Astrocyte of the cerebellum (primary cell): ENCODE data around the gene EMILIN2.

ENCODE experiments used
- DNase-seq: peaks from one replicate; pipeline ENCODE4 v3.0.0-alpha.2; 2011; ENCODE audit warnings: low read depth
- H3K4me3 ChIP-seq: 2 replicates; pipeline ENCODE4 v1.5.1; 2011; ENCODE audit warnings: mild to moderate bottlenecking, low read depth, low read length, moderate library complexity
- in situ Hi-C: cut with HindIII; loops from 2 replicates; pipeline ENCODE4 v1.10.0; 2017; ENCODE audit warnings: low sequenced_read_pairs
- TF ChIP-seq, protein P1 (sequence below): IDR thresholded peaks from 2 replicates; pipeline ENCODE4 v1.5.1; 2012; ENCODE audit warnings: low read length, low read depth, moderate library complexity, mild to moderate bottlenecking; ENCODE audit errors: missing control alignments

EMILIN2 gene

DNA sequence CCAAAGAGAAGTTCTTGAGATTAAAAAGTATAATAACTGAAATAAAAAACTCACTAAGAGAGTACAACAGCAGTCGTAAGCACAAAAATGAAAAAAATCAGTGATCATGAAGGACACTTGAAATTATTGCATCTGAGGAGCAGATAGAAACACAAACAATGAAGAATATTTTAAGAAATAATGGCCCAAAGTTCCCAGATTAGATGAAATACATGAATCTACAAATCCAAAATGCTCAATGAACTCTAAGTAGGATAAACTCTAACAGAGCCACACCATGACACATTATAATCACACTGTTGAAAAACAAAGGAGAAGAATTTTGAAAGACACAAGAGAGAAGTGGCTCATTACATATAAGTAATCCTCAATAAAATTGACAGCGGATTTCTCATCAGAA lies 31.9 kb upstream of the EMILIN2 start:
- no peak for DNase-seq
- in situ Hi-C loops, result no loop called here
- TF ChIP-seq, protein P1, sequence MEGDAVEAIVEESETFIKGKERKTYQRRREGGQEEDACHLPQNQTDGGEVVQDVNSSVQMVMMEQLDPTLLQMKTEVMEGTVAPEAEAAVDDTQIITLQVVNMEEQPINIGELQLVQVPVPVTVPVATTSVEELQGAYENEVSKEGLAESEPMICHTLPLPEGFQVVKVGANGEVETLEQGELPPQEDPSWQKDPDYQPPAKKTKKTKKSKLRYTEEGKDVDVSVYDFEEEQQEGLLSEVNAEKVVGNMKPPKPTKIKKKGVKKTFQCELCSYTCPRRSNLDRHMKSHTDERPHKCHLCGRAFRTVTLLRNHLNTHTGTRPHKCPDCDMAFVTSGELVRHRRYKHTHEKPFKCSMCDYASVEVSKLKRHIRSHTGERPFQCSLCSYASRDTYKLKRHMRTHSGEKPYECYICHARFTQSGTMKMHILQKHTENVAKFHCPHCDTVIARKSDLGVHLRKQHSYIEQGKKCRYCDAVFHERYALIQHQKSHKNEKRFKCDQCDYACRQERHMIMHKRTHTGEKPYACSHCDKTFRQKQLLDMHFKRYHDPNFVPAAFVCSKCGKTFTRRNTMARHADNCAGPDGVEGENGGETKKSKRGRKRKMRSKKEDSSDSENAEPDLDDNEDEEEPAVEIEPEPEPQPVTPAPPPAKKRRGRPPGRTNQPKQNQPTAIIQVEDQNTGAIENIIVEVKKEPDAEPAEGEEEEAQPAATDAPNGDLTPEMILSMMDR, result no peak
- H3K4me3 ChIP-seq, result no peak overlapping the region

DNA sequence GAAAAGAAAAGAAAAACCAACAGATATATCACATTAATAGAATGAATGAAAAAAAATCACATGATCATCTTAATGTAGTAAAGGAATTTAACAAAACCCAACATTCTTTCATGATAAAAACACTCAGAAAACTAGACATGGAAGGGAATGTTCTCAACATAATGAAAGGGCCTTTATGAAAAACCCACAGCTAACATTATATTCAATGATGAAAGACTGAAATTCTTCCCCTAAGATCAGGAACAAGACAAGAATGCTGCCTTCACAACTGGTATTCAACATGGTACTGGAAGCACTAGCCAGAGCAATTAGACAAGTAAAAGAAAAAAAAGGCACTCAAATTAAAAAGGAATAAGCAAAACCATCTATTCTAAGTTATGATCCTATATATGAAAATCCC lies 28.5 kb upstream of the EMILIN2 start:
- no peak for DNase-seq
- in situ Hi-C loops, result no loop called here
- TF ChIP-seq, protein P1, result no peak
- H3K4me3 ChIP-seq, result no peak overlapping the region

DNA sequence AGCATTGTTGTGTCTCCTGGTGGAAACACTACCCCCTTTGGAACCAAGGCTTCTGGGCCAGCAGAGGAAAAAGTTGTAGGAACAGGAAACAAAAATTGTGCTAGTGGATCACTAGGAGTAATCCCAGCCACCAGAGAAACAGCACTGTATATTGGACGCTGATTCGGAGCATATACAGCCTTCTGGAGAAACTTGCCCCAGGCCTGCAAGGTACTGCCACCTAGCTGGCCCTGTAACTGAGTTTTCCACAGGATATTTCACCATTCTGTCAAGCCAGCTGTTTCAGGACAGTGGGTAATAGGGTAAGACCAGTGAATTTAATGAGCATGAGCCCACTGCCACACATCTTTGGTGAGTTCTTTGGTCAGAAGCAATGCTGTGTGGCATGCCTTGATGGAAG lies 25.1 kb upstream of the EMILIN2 start:
- DNase-seq, result no peak
- TF ChIP-seq, protein P1, result no peak
- in situ Hi-C loops, result no loop called here
- H3K4me3 ChIP-seq, result no peak overlapping the region

DNA sequence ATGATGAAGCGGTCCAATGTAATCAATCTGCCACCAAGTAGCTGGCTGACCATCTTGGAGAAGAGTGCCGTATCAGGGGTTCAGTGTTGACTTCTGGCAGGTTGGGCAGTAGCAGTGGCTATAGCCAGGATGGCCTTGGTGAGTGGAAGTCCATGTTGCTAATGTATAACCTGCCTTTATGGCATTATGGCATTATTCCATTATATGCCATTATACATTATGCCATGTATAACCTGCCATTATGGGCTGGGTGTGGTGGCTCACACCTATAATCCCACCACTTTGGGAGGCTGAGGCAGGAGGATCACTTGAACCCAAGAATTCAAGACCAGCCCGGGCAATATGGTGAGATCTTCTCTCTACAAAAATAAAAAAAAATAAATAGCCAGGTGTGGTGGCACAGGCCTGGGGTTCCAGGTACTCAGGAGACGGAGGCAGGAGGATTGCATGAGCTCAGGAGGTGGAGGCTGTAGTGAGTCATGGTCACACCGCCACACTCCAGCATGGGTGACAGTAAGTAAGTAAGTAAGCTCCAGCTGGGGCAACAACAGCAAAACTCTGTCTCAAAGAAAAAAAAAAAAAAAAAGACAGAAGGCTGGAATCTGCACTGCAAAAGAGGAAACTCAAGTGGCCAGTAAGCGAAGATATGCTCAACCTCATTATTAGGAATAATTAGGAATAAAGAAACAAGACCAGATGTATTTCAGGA lies 24.4 kb upstream of the EMILIN2 start:
- no peak overlapping the region for H3K4me3 ChIP-seq
- no peak for DNase-seq
- TF ChIP-seq, protein P1, result no peak
- in situ Hi-C loops, result no loop called here

DNA sequence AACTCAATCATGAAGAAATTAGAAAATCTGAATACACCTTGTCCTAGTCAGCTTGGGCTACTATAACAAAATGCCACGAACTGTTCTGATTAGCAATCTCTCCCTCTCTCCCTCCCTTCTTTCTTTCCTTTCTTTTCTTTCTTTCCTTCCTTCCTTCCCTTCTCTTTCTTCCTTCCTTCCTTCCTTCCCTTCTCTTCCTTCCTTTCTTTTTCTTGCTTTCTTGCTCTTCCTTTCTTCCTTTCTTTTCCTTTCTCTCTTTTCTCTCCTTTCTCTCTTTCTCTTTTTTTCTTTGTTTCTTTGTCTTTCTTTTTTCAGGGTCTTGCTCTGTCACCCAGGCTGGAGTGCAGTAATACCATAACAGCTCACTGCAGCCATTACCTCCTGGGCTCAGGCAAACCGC lies 23.6 kb upstream of the EMILIN2 start:
- in situ Hi-C loops, result no loop called here
- H3K4me3 ChIP-seq, result no peak overlapping the region
- TF ChIP-seq, protein P1, result no peak
- no peak for DNase-seq

DNA sequence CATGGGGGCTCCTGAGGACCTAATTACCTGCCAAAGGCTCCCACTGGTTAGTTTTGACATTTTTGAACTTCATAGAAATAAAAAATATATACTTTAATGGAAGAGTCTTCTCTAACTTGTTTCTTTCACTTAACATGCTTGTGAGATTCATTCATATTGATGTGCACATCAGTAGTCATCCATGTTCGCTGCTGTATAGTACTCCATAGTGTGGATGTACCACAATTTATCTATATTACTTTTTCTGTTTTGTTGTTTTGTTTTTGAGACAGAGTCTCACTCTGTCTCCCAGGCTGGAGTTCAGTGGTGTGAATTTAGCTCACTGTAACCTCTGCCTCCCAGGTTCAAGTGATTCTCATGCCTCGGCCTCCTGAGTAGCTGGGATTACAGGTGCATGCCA lies 22.8 kb upstream of the EMILIN2 start:
- DNase-seq, result no peak
- TF ChIP-seq, protein P1, result no peak
- in situ Hi-C loops, result no loop called here
- no peak overlapping the region for H3K4me3 ChIP-seq
